Right ventricle myocardium inferior (tissue), 1 donor: ENCODE results near the gene NBPF6. TPM values are rescaled to one million over a fixed set of nuclear protein-coding genes. Genes with fewer than 3 reads are reported as not detected.
"Not testable (repeated sequence)": the region's sequence is repeated elsewhere in the genome, so short reads cannot be mapped to it uniquely, and the experiment has no call there.

Experiments used
- ATAC-seq: fragments of 200-7000 bp; cut with Tn5 transposase; one replicate; pipeline ENCODE4 v1.9.1; 2020; ENCODE audit warnings: mild to moderate bottlenecking, moderate library complexity
- DNase-seq: peaks from one replicate; pipeline ENCODE4 v3.0.0; 2021; ENCODE audit errors: missing footprints
- intact Hi-C: fragments of 100-400 bp; cut with DNase I; formaldehyde crosslinking; loops from one replicate; pipeline ENCODE4 v1.11.0; 2022
- long read RNA-seq: library from polyadenylated mRNA; unstranded; transcript quantifications from one replicate; pipeline ENCODE4 v2.0.0, GENCODE V29; 2021
- total RNA-seq: library from RNA; stranded (reverse); fragmentation: NEBNext Ultra II Directional; extraction: Animal tissue kit (Norgen Biotek cat#: 25700); gene quantifications from one replicate; pipeline ENCODE4 v1.2.1, GENCODE V29; 2021
- donor health status: DM: no; HTN: yes; CAD: no; lungs with severe emphysema.

The NBPF6 gene
- total RNA-seq = not detected
- long read RNA-seq = 0 reads

GRCh38 chr1:108450043-108450442 lies at the start of gene NBPF6:
TSS of gene NBPF6 (plus strand) at chr1:108450343. CDS start at chr1:108450602, 259 bp downstream.
- intact Hi-C loops, ATAC-seq, DNase-seq: not testable (repeated sequence)

DNA sequence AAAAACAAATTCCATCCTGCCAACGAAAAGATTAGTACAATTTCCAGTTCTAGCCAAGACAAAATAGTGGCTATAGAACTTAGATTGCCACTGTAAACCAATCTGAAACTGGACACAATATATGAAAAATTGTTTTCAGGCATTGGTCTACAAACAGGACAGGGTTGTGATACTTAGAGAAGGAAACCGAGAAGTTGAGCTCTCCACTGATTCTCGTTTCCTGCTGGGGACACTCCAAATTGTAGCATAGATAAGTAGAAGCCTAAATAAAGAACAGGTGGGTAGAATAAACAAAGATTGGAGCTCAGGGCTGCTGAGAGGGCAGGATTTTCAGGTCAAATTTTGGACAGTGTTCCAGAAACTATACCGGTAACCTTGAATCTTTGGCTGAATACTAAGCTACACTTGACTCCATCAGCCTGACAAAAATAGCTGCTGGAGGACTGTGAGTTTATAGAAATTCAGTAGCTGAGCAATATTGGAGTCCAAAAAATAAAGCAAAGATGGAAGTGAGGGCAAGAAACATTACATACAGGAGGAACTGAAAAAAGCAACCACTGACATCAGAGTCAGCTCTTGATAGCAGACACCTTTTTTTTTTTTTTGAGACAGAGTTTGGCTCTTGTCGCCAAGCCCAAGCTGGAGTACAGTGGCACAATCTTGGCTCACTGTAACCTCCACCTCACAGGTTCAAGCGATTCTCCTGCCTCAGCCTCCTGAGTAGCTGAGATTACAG lies 38.9 kb upstream of the NBPF6 start:
- ATAC-seq, intact Hi-C loops, DNase-seq: not testable (repeated sequence)

GRCh38 chr1:108420129-108420528 lies 30.0 kb upstream of the NBPF6 start:
- intact Hi-C loops, ATAC-seq: not testable (repeated sequence)

DNA sequence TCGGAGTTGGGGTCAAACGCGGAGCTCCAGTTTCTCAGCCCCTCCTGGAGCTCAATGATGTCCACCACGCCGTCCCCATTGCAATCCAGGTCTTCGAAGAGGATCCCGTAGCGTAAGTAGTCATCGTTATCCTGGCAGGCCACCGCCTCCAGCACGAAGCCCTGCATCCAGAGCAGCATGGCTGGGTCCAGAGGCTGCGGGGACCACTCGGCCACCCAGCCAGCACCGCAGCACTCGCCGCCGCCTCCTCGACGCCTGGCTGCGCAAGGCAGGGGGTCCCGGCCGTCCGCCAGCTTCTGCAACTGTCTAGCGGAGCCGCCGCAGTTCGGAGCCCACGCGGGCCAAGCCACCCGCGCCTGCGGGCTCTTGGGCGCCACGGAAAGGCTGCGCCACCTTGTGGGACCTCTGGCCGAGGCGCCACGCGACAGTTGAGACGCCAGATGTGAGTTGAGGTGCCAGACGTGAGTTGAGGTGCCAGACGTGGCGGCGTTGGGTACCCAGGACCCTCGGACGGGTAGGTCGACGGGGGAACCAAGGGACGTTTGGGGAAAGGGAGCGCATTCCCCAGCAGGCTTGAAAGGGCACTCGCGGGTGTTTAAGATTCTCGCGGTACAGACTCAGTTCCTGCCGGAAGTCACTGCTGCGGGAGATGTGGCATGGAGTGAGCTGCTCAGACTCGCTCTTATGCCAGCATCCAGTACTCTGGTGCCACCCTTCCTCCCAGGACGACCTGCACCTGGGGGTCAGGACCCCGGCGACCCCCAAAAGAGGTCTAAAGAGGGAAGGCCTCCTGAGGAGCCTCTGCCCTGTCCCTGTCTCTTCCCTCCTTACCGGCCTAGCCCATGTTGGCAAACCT lies 28.9 kb upstream of the NBPF6 start:
- intact Hi-C loops, ATAC-seq, DNase-seq: not testable (repeated sequence)

More at GRCh38 chr1:108420129-108420528, 30.0 kb upstream of the NBPF6 start:
- DNase-seq = not testable (repeated sequence)

DNA sequence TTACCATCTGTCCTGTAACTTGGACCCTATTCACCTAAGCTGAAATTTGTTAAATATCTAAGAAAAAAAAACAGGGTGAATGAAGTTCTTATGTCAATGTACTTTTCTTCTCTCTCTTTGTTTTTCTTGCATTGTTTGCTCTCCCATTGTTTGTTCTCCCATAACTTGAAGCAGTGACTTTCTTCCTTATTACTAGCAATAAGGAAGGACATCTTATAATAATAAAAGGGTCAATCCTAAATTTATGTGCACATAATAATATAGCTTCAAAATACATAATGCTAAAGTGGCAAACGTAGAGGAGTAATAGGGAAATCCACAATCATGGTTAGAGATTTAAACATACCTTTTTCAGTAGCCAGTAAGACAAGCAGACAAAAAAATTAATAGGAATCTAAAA lies 23.3 kb upstream of the NBPF6 start:
- intact Hi-C loops, ATAC-seq, DNase-seq: not testable (repeated sequence)

DNA sequence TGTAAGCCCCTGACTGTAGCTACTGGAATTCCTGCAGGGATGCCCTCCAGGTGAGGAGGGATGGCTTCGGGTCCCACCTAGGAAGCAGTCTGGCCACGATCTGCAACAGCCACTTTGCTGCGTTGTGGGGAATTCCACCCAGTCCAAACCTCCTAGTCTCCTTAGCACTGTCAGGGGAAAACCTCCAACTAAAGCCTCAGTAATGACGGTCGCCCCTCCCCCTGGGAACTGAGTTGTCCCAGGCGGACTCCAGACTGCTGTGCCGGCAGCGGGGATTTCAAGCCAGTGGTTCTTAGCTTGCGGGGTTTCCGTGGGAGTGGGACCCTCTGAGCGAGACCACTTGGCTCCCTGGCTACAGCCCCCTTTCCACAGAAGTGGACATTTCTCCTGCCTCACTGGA lies 18.1 kb upstream of the NBPF6 start:
- ATAC-seq, DNase-seq, intact Hi-C loops: not testable (repeated sequence)

DNA sequence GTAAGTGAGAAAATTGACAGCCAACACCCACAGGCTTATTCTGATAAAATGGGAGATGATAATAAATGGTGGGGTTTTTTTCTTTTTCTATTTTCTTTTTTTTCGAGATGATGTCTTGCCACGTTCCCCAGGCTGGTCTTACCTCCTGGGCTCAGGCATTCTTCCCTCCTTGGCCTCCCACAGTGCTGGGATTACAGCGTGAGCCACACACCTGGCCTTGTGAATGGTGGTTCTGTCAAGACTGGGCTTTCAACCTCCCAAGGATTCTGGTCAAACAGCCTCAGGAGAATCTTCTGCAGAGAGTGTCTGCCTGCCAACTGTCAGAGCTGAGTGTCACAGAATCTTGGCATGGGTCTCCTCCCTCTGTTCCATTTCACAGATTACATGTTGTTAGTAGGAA lies 16.7 kb upstream of the NBPF6 start:
- ATAC-seq, intact Hi-C loops, DNase-seq: not testable (repeated sequence)

DNA sequence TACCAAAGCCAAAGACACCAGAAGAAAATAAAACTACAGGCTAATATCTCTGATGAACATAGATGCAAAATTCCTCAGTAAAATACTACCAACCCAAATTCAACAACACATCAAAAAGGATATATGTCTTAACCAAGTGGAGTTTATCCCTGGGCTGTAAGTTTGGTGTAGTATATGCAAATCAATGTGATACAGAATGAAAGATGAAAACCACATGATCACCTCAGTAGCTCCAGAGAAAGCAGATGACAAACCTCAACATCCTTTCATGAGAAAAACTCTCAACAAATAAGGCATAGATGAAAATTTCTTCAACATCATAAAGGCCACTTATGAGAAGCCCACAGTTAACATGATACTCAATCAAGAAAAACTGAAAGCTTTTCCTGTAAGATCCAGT lies 11.6 kb upstream of the NBPF6 start:
- DNase-seq, ATAC-seq, intact Hi-C loops: not testable (repeated sequence)

DNA sequence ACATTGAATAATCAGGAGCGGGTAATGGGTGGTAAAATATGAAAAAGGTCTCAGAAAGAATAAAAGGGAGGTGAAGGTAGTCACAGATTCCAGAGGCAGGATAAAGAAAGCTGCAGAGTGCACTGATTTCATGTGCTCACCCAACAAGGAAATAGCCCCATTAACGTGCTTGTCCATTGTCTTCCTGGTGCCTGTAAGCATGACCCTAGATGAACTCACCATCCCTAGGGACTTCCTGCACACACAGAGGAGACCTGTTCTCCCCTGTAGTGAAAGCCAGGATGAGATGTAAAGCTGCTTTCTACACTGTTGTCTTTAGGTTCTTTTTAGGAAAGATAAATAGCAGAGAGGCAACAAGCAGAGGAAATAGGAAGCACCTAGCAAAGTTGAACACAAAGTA lies 4.4 kb downstream of the NBPF6 start:
- DNase-seq, intact Hi-C loops, ATAC-seq: not testable (repeated sequence)

- ATAC-seq, intact Hi-C loops, DNase-seq: not testable (repeated sequence)
These were observed 8.5 kb downstream of the NBPF6 start for GRCh38 chr1:108458661-108459060.

DNA sequence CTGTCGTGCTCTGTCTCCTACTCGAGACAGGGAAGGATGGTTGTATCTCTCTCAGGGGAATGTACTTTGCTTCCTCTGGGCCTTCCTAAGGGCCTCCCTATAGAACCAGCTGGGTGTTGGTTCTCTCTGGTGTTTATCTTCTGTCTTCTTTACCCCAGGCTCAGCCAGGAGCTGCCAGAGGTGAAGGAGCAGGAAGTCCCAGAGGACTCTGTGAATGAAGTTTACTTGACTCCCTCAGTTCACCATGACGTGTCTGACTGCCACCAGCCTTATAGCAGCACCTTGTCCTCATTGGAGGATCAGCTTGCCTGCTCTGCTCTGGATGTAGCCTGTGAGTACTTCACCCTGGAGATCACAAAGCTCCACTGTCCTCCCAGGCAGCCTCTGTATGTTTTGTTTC lies 11.6 kb downstream of the NBPF6 start:
- ATAC-seq, DNase-seq, intact Hi-C loops: not testable (repeated sequence)

DNA sequence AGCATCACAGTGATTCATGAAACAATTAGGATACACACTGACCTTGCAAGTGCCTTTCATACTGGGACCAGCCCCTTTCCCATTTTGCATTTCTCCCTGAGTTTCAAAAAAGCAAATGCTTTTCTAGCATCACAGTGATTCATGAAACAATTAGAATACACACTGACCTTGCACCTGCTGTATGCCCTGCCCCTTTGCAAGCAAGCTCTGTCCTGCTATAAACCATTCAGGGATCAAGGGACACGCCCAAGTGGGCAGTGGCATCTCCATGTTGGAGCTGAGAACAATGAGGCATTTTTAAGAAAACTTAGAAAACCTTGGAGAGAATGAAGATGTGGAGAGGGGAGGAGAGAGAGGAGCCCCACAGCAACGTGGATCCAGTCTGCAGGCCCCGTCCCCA lies 13.8 kb downstream of the NBPF6 start:
- ATAC-seq, DNase-seq, intact Hi-C loops: not testable (repeated sequence)

GRCh38 chr1:108466166-108466565 lies 16.0 kb downstream of the NBPF6 start:
- ATAC-seq, intact Hi-C loops, DNase-seq: not testable (repeated sequence)

DNA sequence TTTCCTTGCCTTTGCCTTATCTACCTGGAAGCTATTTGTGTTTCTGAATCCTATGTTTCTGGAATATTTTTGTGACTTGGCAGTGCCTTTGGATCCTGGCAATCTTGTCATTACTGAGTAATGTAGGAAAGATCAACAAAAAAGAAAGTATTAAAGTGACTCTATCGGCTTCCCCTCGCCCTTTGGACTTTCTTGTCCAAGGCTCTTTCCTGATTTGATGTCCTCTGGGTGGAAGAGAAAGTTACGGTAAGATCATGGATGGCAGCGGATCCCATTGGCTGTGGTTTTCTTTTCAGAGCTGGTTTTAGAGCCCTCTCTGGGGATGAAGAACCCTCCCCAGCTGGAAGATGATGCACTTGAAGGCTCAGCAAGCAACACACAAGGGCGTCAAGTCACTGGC lies 17.0 kb downstream of the NBPF6 start:
- DNase-seq, ATAC-seq, intact Hi-C loops: not testable (repeated sequence)

DNA sequence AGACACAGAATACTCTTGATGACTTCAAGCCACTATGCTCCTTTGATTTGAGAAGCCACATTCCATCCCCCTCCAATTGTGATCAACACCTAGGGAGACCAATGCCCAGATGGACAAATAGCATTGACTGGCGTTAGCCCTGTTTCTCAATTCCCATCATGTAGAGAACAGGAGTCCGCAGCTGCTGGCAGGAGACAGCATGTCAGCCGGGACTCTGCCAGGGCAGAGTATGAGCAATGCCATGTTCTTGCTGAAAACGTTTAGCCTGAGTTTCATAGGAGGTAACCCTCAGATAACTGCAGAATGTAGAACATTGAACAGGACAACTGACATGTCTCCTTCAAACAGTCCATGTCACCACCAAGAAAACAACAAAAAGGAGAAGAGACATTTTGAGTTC lies 20.6 kb downstream of the NBPF6 start:
- DNase-seq, ATAC-seq, intact Hi-C loops: not testable (repeated sequence)

- DNase-seq, ATAC-seq, intact Hi-C loops: not testable (repeated sequence)
These were observed 24.4 kb downstream of the NBPF6 start for GRCh38 chr1:108474516-108474915.

- intact Hi-C loops = no loop called here
- ATAC-seq = no peak
- no peak for DNase-seq
These were observed 28.4 kb downstream of the NBPF6 start for GRCh38 chr1:108478429-108479015.

DNA sequence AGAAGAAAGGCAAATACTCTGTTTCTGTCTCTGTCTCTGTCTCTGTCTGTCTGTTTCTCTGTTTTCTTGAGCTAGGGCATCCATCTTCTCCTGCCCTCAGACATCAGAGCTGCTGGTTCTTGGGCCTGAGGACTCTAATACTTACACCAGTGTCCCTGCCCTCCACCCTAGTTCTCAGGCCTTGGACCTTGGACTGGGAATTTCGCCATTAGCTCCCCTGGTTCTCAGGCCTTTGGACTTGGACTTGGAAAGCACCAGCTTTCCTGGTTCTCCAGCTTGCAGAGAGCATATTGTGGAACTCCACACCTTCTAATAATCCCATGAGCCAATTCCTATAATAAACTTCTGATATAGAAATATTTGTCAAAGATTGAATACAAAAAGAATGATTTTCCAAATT lies 32.6 kb downstream of the NBPF6 start:
- intact Hi-C loops = no loop called here
- DNase-seq = no peak
- no peak for ATAC-seq

DNA sequence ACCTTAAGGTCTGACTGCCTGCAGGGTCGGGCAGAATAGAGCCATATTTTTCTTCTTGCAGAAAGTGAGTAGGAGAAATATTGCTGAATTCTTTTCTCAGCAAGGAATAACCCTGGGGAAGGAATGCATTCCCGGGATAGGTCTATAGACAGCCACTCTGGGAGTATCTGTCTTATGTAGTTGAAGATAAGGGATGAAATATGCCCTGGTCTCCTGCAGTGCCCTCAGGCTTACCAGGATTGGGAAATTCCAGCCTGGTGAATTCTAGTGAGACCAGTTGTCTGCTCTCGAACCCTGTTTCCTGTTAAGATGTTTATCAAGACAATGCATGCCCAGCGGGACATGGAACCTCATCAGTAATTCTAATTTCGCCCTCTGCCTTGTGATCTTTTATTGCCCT lies 35.8 kb downstream of the NBPF6 start:
- intact Hi-C loops, ATAC-seq, DNase-seq: not testable (repeated sequence)
